NCI-H2171 (cell line): ENCODE data around the gene MGRN1.

Experiments
- DNase-seq: peaks from one replicate; lab custom pipeline; 2025; lab: John Stamatoyannopoulos, UW

Gene MGRN1

GRCh38 chr16:4699046-4699556 is 74.5 kb downstream of the MGRN1 start:
- DNase-seq, result no peak

- no peak for DNase-seq
Measured at GRCh38 chr16:4700380-4700996, 75.9 kb downstream of the MGRN1 start.

- DNase-seq, result no peak
Measured at GRCh38 chr16:4700997-4701743, 76.5 kb downstream of the MGRN1 start.

- no peak for DNase-seq
Measured at GRCh38 chr16:4701791-4702465, 77.3 kb downstream of the MGRN1 start.

- no peak for DNase-seq
Measured at GRCh38 chr16:4702466-4702808, 77.8 kb downstream of the MGRN1 start.

GRCh38 chr16:4703906-4704305 is 79.3 kb downstream of the MGRN1 start:
- DNase-seq, result no peak

GRCh38 chr16:4704491-4704890 is 79.9 kb downstream of the MGRN1 start:
- no peak for DNase-seq

- no peak for DNase-seq
Measured at GRCh38 chr16:4704913-4705312, 80.3 kb downstream of the MGRN1 start.

GRCh38 chr16:4706871-4707270 is 82.2 kb downstream of the MGRN1 start:
- DNase-seq, result no peak

- no peak for DNase-seq
Measured at GRCh38 chr16:4709481-4709880, 84.9 kb downstream of the MGRN1 start.

GRCh38 chr16:4713663-4714501 is 89.3 kb downstream of the MGRN1 start:
- no peak for DNase-seq

- DNase-seq, result no peak
Measured at GRCh38 chr16:4714996-4715395, 90.4 kb downstream of the MGRN1 start.

GRCh38 chr16:4718466-4718865 is 93.8 kb downstream of the MGRN1 start:
- DNase-seq, result no peak

GRCh38 chr16:4723071-4723767 is 98.6 kb downstream of the MGRN1 start:
- no peak for DNase-seq

GRCh38 chr16:4724661-4725270 is 100.1 kb downstream of the MGRN1 start:
- DNase-seq, result no peak

- DNase-seq, result no peak
Measured at GRCh38 chr16:4726616-4727015, 102.0 kb downstream of the MGRN1 start.

GRCh38 chr16:4728676-4729075 is 104.0 kb downstream of the MGRN1 start:
- DNase-seq, result no peak

GRCh38 chr16:4729876-4730275 is 105.2 kb downstream of the MGRN1 start:
- DNase-seq, result no peak

GRCh38 chr16:4733211-4733742 is 108.7 kb downstream of the MGRN1 start:
- DNase-seq, result no peak

- no peak for DNase-seq
Measured at GRCh38 chr16:4733747-4734062, 109.1 kb downstream of the MGRN1 start.
